H1 (cell line): ENCODE data around the gene MACROH2A1. TPM values are rescaled to one million over a fixed set of nuclear protein-coding genes. Genes with fewer than 3 reads are reported as not detected.

ENCODE experiments used
- CTCF ChIA-PET: fragments of 300-600 bp; sonication (Branson Sonifier 250); formaldehyde crosslinking; loops from one replicate; lab custom pipeline; 2021; ENCODE audit not compliant: partially characterized antibody; lab: Charles Lee
- POLR2A ChIA-PET: fragments of 300-600 bp; sonication (Branson Sonifier 250); formaldehyde crosslinking; loops from one replicate; lab custom pipeline; 2021; ENCODE audit warnings: inconsistent platforms; ENCODE audit not compliant: partially characterized antibody; lab: Charles Lee
- DNase-seq, 2 experiments: peaks; one replicate each; pipeline versions ENCODE4 v3.0.0 to v3.0.0-alpha.2; 2010 to 2022; ENCODE audit warnings: low spot score in 2 of 2, low read depth in 1 of 2, mixed read lengths in 1 of 2
- FAIRE-seq: peaks from 2 replicates; lab custom pipeline; 2011; peaks lifted over from hg19 to GRCh38; lab: Jason Lieb, UNC
- H2AFZ ChIP-seq: 2 replicates; pipeline ENCODE4 v1.8.1; 2012; ENCODE audit warnings: low read length, inconsistent platforms
- H2AK5ac ChIP-seq: 2 replicates; pipeline ENCODE4 v1.6.1; 2013; ENCODE audit warnings: low read depth, low read length
- H2BK120ac ChIP-seq: replicated peaks from 2 replicates; pipeline ENCODE3; 2013; ENCODE audit warnings: low read depth, low read length, inconsistent platforms
- H2BK12ac ChIP-seq: 2 replicates; pipeline ENCODE4 v1.6.1; 2013; ENCODE audit warnings: low read depth, low read length
- H2BK15ac ChIP-seq: 2 replicates; pipeline ENCODE4 v1.6.1; 2013; ENCODE audit warnings: low read length
- H2BK20ac ChIP-seq: 2 replicates; pipeline ENCODE4 v1.6.1; 2013; ENCODE audit warnings: low read length
- H2BK5ac ChIP-seq: 2 replicates; pipeline ENCODE4 v1.6.1; 2013; ENCODE audit warnings: low read depth, low read length
- H3K14ac ChIP-seq: 2 replicates; pipeline ENCODE4 v1.6.1; 2013; ENCODE audit warnings: inconsistent platforms; ENCODE audit not compliant: insufficient read length
- H3K18ac ChIP-seq: 2 replicates; pipeline ENCODE4 v1.6.1; 2013; ENCODE audit warnings: low read length; ENCODE audit errors: extremely low read depth
- H3K23ac ChIP-seq: 2 replicates; pipeline ENCODE4 v1.6.1; 2013; ENCODE audit warnings: inconsistent platforms; ENCODE audit not compliant: insufficient read length
- H3K23me2 ChIP-seq: 2 replicates; pipeline ENCODE4 v1.6.1; 2013; ENCODE audit warnings: low read depth, low read length
- H3K27ac ChIP-seq: 2 replicates; pipeline ENCODE4 v1.6.1; 2011; ENCODE audit warnings: low read depth, low read length, inconsistent platforms
- H3K27me3 ChIP-seq, 4 experiments: replicated peaks in 1 of 4; 1 replicate in 1 of 4; 2 replicates in 3 of 4; pipeline versions ENCODE4 v1.6.1 to v1.8.1; 2011 to 2013; ENCODE audit warnings: low read length in 3 of 4, mild to moderate bottlenecking in 3 of 4, inconsistent platforms in 2 of 4, mixed read lengths in 2 of 4, moderate library complexity in 1 of 4; ENCODE audit not compliant: control insufficient read depth in 3 of 4, insufficient read depth in 3 of 4; ENCODE audit errors: extremely low read depth in 1 of 4
- H3K36me3 ChIP-seq, 4 experiments: 2 replicates each; pipeline versions ENCODE4 v1.6.1 to v1.8.1; 2011 to 2013; ENCODE audit warnings: mild to moderate bottlenecking in 4 of 4, low read length in 3 of 4, moderate library complexity in 2 of 4, control low read depth in 1 of 4, inconsistent platforms in 1 of 4; ENCODE audit not compliant: insufficient read depth in 4 of 4, control insufficient read depth in 2 of 4
- H3K4ac ChIP-seq: replicated peaks from 2 replicates; pipeline ENCODE3; 2013; ENCODE audit warnings: low read length, low read depth, mixed read lengths, inconsistent platforms; ENCODE audit not compliant: insufficient read length
- H3K4me1 ChIP-seq, 4 experiments: replicated peaks in 1 of 4; 1 replicate in 1 of 4; 2 replicates in 3 of 4; pipeline versions ENCODE4 v1.6.1 to v1.8.1; 2011 to 2013; ENCODE audit warnings: low read length in 3 of 4, inconsistent platforms in 2 of 4, mixed read lengths in 1 of 4; ENCODE audit not compliant: insufficient read depth in 4 of 4, control insufficient read depth in 3 of 4
- H3K4me2 ChIP-seq, 2 experiments: 2 replicates each; pipeline versions ENCODE4 v1.6.1 to v1.8.1; 2011 to 2013; ENCODE audit warnings: low read depth in 2 of 2, low read length in 2 of 2, control low read depth in 1 of 2, inconsistent platforms in 1 of 2, mild to moderate bottlenecking in 1 of 2; ENCODE audit not compliant: insufficient read depth in 1 of 2
- H3K4me3 ChIP-seq, 4 experiments: fragments of 200-600, 300-600 bp in 1 of 4; sonication (generic), shearing (Covaris generic), sonication (Bioruptor Twin) in 1 of 4; 2 replicates each; pipeline versions ENCODE4 v1.5.1 to v1.8.1; 2011 to 2016; ENCODE audit warnings: low read length in 4 of 4, low read depth in 3 of 4, control low read depth in 2 of 4, inconsistent platforms in 2 of 4, mild to moderate bottlenecking in 2 of 4, mixed read lengths in 1 of 4, moderate library complexity in 1 of 4; ENCODE audit not compliant: insufficient read depth in 2 of 4; ENCODE audit errors: extremely low read depth in 1 of 4
- H3K56ac ChIP-seq: replicated peaks from 2 replicates; pipeline ENCODE3; 2013; ENCODE audit warnings: low read depth, mild to moderate bottlenecking, mixed read lengths, low read length, inconsistent platforms; ENCODE audit not compliant: insufficient read length
- H3K79me1 ChIP-seq: 2 replicates; pipeline ENCODE4 v1.6.1; 2013; ENCODE audit warnings: low read depth, low read length, control low read depth
- H3K79me2 ChIP-seq, 2 experiments: 2 replicates each; pipeline versions ENCODE4 v1.6.1 to v1.8.1; 2012 to 2013; ENCODE audit warnings: low read length in 2 of 2, mild to moderate bottlenecking in 2 of 2, inconsistent platforms in 1 of 2; ENCODE audit not compliant: insufficient read depth in 2 of 2, control insufficient read depth in 1 of 2
- H3K9ac ChIP-seq, 4 experiments: replicated peaks in 1 of 4; 1 replicate in 1 of 4; 2 replicates in 3 of 4; pipeline versions ENCODE4 v1.6.1 to v1.8.1; 2011 to 2013; ENCODE audit warnings: low read depth in 3 of 4, low read length in 3 of 4, control low read depth in 2 of 4, mild to moderate bottlenecking in 2 of 4, moderate library complexity in 2 of 4, inconsistent platforms in 1 of 4; ENCODE audit errors: extremely low read depth in 1 of 4
- H3K9me3 ChIP-seq, 2 experiments: 2 replicates each; pipeline versions ENCODE4 v1.6.1 to v1.8.1; 2012 to 2013; ENCODE audit warnings: mild to moderate bottlenecking in 2 of 2, moderate library complexity in 2 of 2, control low read depth in 1 of 2, inconsistent platforms in 1 of 2, low read depth in 1 of 2, low read length in 1 of 2, mixed read lengths in 1 of 2; ENCODE audit not compliant: insufficient read depth in 2 of 2
- H4K20me1 ChIP-seq, 2 experiments: replicated peaks in 1 of 2; 2 replicates each; pipeline versions ENCODE3 to v1.8.1; 2011 to 2013; ENCODE audit warnings: inconsistent platforms in 2 of 2, low read length in 2 of 2, mild to moderate bottlenecking in 1 of 2; ENCODE audit not compliant: insufficient read depth in 2 of 2, control insufficient read depth in 1 of 2
- H4K5ac ChIP-seq: 2 replicates; pipeline ENCODE4 v1.6.1; 2013; ENCODE audit warnings: low read length, low read depth, mixed read lengths, inconsistent platforms; ENCODE audit not compliant: insufficient read length
- H4K8ac ChIP-seq: 2 replicates; pipeline ENCODE4 v1.8.0; 2013; ENCODE audit warnings: mild to moderate bottlenecking, moderate library complexity, low read length, inconsistent platforms; ENCODE audit not compliant: insufficient read depth; ENCODE audit errors: extremely low read depth
- H4K91ac ChIP-seq: replicated peaks from 2 replicates; pipeline ENCODE3; 2013; ENCODE audit warnings: low read length, mixed read lengths, inconsistent platforms; ENCODE audit not compliant: insufficient read length
- CBX8 ChIP-seq: fragments of 300-800, 300-1000 bp; sonication (generic); IDR thresholded peaks from 2 replicates; pipeline ENCODE4 v1.7.1; 2016; ENCODE audit warnings: low read depth, low read length, borderline replicate concordance
- CTBP2 ChIP-seq: IDR thresholded peaks from 2 replicates; pipeline ENCODE4 v1.7.0; 2011; ENCODE audit warnings: borderline replicate concordance, mild to moderate bottlenecking, moderate library complexity, mixed read lengths, low read length; ENCODE audit not compliant: insufficient read depth, insufficient read length
- EZH2 ChIP-seq: fragments of 200-600 bp; sonication (generic); IDR thresholded peaks from 2 replicates; pipeline ENCODE4 v1.7.1; 2012; ENCODE audit warnings: low read depth, mild to moderate bottlenecking, moderate library complexity, low read length, inconsistent platforms; ENCODE audit not compliant: severe bottlenecking
- KDM4A ChIP-seq: IDR thresholded peaks from one replicate; pipeline ENCODE4 v1.7.1; 2012; ENCODE audit warnings: low read depth, mild to moderate bottlenecking, moderate library complexity, low read length, inconsistent platforms; ENCODE audit not compliant: severe bottlenecking
- MAFK ChIP-seq: IDR thresholded peaks from 2 replicates; pipeline ENCODE4 v1.6.1; 2012; ENCODE audit warnings: low read depth, mild to moderate bottlenecking, improper control_type of control experiment, low read length
- NRF1 ChIP-seq: IDR thresholded peaks from 2 replicates; pipeline ENCODE4 v1.6.1; 2011; ENCODE audit warnings: mild to moderate bottlenecking, low read depth, low read length, improper control_type of control experiment
- PHF8 ChIP-seq: fragments of 200-600 bp; sonication (generic); conservative IDR thresholded peaks from 2 replicates; pipeline ENCODE4 v1.7.1; 2012; ENCODE audit warnings: low read depth, mild to moderate bottlenecking, inconsistent platforms, low read length, moderate library complexity
- RNF2 ChIP-seq: fragments of 200-900, 300-1000 bp; sonication (generic); IDR thresholded peaks from 2 replicates; pipeline ENCODE4 v1.7.1; 2016; ENCODE audit warnings: borderline replicate concordance, low read depth, mild to moderate bottlenecking, antibody characterized with exemption, low read length; ENCODE audit not compliant: poor library complexity, severe bottlenecking; ENCODE audit errors: missing control alignments
- SP1 ChIP-seq: IDR thresholded peaks from 2 replicates; pipeline ENCODE4 v1.6.1; 2011; ENCODE audit warnings: low read depth, low read length
- WGBS, 2 experiments: shearing (Covaris generic) in 1 of 2; methylation state at CpG; one replicate each; pipeline versions ENCODE4 v1.1.6 to v1.1.7; 2013 to 2015; ENCODE audit warnings: low lambda C conversion rate in 2 of 2, mixed read lengths in 2 of 2, inconsistent platforms in 1 of 2, low coverage in 1 of 2, missing lambda C conversion rate in 1 of 2; ENCODE audit not compliant: insufficient replicate concordance in 2 of 2, insufficient coverage in 1 of 2, insufficient read length in 1 of 2; ENCODE audit errors: extremely low coverage in 1 of 2, missing lambda C conversion rate in 1 of 2; 5-methylcytosine and 5-hydroxymethylcytosine counted together
- polyA plus RNA-seq, 7 experiments: library from polyadenylated mRNA; depleted of rRNA in 3 of 7; stranded (reverse) in 5 of 7; unstranded in 2 of 7; fragments of >200 nt in 5 of 7; fragments of 200-250 nt in 2 of 7; gene quantifications; 1 replicate in 5 of 7; 2 replicates in 1 of 7; 4 replicates in 1 of 7; pipeline versions ENCODE4 v1.2.1 to v1.2.3, GENCODE V29; 2011 to 2013; ENCODE audit warnings: missing spikeins in 2 of 7, mixed read lengths in 2 of 7
- total RNA-seq: library from RNA; stranded (reverse); fragmentation: NEBNext Ultra II Directional; extraction: Animal tissue kit (Norgen Biotek cat#: 25700); gene quantifications from 2 replicates; pipeline ENCODE4 v1.2.1, GENCODE V29; 2021
- TF ChIP-seq, protein P1 (sequence below), 3 experiments: IDR thresholded peaks; 1 replicate in 2 of 3; 2 replicates in 1 of 3; pipeline versions ENCODE4 v1.5.1 to v1.6.1; 2011; ENCODE audit warnings: low read length in 3 of 3, mild to moderate bottlenecking in 3 of 3, inconsistent platforms in 2 of 3, low read depth in 1 of 3, moderate library complexity in 1 of 3; ENCODE audit not compliant: insufficient read depth in 1 of 3; ENCODE audit errors: control extremely low read depth in 1 of 3

Gene MACROH2A1
- total and polyA plus RNA-seq, 2 of the 8 experiments (the other 6 are each of a cell fraction or from before 2014, with no cell fraction given): 60.0 to 92.3 TPM

DNA sequence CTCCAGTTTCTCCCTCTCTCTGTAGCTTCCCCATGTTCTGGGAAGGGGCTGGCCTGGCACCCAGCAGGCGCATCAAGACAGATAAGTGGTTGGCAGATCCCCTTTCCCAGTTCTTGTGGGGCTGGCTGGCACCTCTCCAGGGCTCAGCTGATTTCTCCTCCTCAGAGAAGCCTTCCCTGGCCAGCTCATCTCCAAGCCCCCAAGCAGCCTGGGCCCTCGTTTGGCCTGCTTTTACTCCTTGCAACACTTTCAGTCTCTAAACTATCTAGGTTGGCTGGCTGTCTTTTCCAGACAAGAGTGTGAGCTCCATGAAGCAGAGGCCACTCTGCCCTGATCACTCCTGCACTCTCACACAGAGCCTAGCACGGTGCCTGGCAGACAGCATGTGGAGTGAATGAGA lies 13.5 kb downstream of the MACROH2A1 start:
- Histone ChIP-seq H3K9me3 (no peaks in the 10 kb centered on the region), H3K18ac (no peak overlapping the region), H2BK5ac (no peak overlapping the region), H2AFZ (no peak overlapping the region), H4K91ac (no peak overlapping the region), H2AK5ac (no peak overlapping the region), H3K4me3 (no peak overlapping the region), H2BK20ac (no peak overlapping the region), H3K79me2 (peaks cover 0 to 16% of the 10 kb centered on the region in 2 experiments; a peak in 2 of 4 replicates), H3K27ac (no peak overlapping the region), H3K9ac (no peak overlapping the region), H2BK120ac (no peak overlapping the region), H3K4me1 (no peaks in the 10 kb centered on the region), H4K20me1 (peaks cover 6 to 27% of the 10 kb centered on the region in 2 experiments), H2BK12ac (no peak overlapping the region), H3K4me2 (no peak overlapping the region), H4K8ac (no peak overlapping the region), H3K23me2 (no peaks in the 10 kb centered on the region; the same call in 1 of the 2 replicates), H3K27me3 (no peaks in the 10 kb centered on the region), H3K14ac (no peak overlapping the region), H3K79me1 (peaks cover 9% of the 10 kb centered on the region), H2BK15ac (no peak overlapping the region), H3K4ac (no peak overlapping the region), H3K23ac (no peak overlapping the region), H4K5ac (no peak overlapping the region), H3K36me3 (peaks cover 0 to 25% (median 4%) of the 10 kb centered on the region in 4 experiments; a peak in 5 of 8 replicates), H3K56ac (no peak overlapping the region)
- no peak for FAIRE-seq
- ChIA-PET POLR2A (interaction anchor here (0.9 kb wide), 1 partner anchor 11 kb away, joined by 4 read pairs; no protein-coding TSS in a partner anchor), CTCF (interaction anchor here (0.6 to 4.1 kb wide), 4 partner anchors 15 to 114 kb away, joined by 3 to 17 read pairs (median 6); no protein-coding TSS in a partner anchor)
- 93% methylated on average over 3 of the region's 3 CpGs; no CpG with 5 or more reads in 1 of the 2 experiments for WGBS, 2 experiments
- no peak for DNase-seq
- no peak for TF ChIP-seq SP1
- TF ChIP-seq MAFK: no peak
- no peak for TF ChIP-seq CTBP2
- TF ChIP-seq RNF2: no peak
- no peak for TF ChIP-seq CBX8
- no peak for TF ChIP-seq KDM4A
- no peak for TF ChIP-seq PHF8
- TF ChIP-seq, protein P1, sequence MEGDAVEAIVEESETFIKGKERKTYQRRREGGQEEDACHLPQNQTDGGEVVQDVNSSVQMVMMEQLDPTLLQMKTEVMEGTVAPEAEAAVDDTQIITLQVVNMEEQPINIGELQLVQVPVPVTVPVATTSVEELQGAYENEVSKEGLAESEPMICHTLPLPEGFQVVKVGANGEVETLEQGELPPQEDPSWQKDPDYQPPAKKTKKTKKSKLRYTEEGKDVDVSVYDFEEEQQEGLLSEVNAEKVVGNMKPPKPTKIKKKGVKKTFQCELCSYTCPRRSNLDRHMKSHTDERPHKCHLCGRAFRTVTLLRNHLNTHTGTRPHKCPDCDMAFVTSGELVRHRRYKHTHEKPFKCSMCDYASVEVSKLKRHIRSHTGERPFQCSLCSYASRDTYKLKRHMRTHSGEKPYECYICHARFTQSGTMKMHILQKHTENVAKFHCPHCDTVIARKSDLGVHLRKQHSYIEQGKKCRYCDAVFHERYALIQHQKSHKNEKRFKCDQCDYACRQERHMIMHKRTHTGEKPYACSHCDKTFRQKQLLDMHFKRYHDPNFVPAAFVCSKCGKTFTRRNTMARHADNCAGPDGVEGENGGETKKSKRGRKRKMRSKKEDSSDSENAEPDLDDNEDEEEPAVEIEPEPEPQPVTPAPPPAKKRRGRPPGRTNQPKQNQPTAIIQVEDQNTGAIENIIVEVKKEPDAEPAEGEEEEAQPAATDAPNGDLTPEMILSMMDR (IDR thresholded peaks at IDR 0.05; ENCODE audit: control extremely low read depth in 1 of 3, insufficient read depth in 1 of 3, low read depth in 1 of 3, low read length in 3 of 3): no peak
- TF ChIP-seq NRF1: no peak
- TF ChIP-seq EZH2: no peak
